WTC11 (cell line): ENCODE data around the gene ANKRD11.

Source experiments
- CTCF ChIP-seq: fragments of 200-600 bp; IDR thresholded peaks from 2 replicates; pipeline ENCODE4 v1.8.0; 2022; ENCODE audit warnings: antibody characterized with exemption
- EMX1 ChIP-seq: fragments of 250-450 bp; sonication (Bioruptor Pico); IDR thresholded peaks from 2 replicates; pipeline ENCODE4 v1.8.0; 2021; ENCODE audit warnings: mild to moderate bottlenecking
- JUN ChIP-seq: sonication (generic); formaldehyde crosslinking; IDR thresholded peaks from 2 replicates; pipeline ENCODE4 v1.8.0; 2023; ENCODE audit warnings: mild to moderate bottlenecking, missing genetic modification reagents
- MAX ChIP-seq: sonication (generic); formaldehyde crosslinking; IDR thresholded peaks from 2 replicates; pipeline ENCODE4 v1.8.0; 2022; ENCODE audit warnings: mild to moderate bottlenecking, missing genetic modification reagents
- MLX ChIP-seq: sonication (generic); formaldehyde crosslinking; IDR thresholded peaks from 2 replicates; pipeline ENCODE4 v1.8.1; 2023; ENCODE audit warnings: mild to moderate bottlenecking, missing genetic modification reagents, moderate library complexity
- NFE2L1 ChIP-seq: sonication (generic); formaldehyde crosslinking; IDR thresholded peaks from 2 replicates; pipeline ENCODE4 v1.8.1; 2023; ENCODE audit warnings: missing genetic modification reagents
- NFYB ChIP-seq: sonication (generic); formaldehyde crosslinking; conservative IDR thresholded peaks from 2 replicates; pipeline ENCODE4 v1.8.0; 2022; ENCODE audit warnings: low read depth, missing genetic modification reagents
- NR2C2 ChIP-seq: sonication (generic); formaldehyde crosslinking; IDR thresholded peaks from 2 replicates; pipeline ENCODE4 v1.8.0; 2022; ENCODE audit warnings: mild to moderate bottlenecking, missing genetic modification reagents
- RELA ChIP-seq: sonication (generic); formaldehyde crosslinking; IDR thresholded peaks from 2 replicates; pipeline ENCODE4 v1.8.1; 2022; ENCODE audit warnings: missing genetic modification reagents, mild to moderate bottlenecking, borderline replicate concordance
- TCF7 ChIP-seq: sonication (generic); formaldehyde crosslinking; IDR thresholded peaks from 2 replicates; pipeline ENCODE4 v1.8.0; 2022; ENCODE audit warnings: mild to moderate bottlenecking, low read depth, missing genetic modification reagents, moderate library complexity
- TEAD4 ChIP-seq: sonication (generic); formaldehyde crosslinking; IDR thresholded peaks from 2 replicates; pipeline ENCODE4 v1.8.0; 2022; ENCODE audit warnings: mild to moderate bottlenecking, missing genetic modification reagents
- TF ChIP-seq, protein P1 (sequence below): sonication (generic); formaldehyde crosslinking; IDR thresholded peaks from 2 replicates; pipeline ENCODE4 v1.8.0; 2023; ENCODE audit warnings: missing genetic modification reagents, mild to moderate bottlenecking, borderline replicate concordance

DNA sequence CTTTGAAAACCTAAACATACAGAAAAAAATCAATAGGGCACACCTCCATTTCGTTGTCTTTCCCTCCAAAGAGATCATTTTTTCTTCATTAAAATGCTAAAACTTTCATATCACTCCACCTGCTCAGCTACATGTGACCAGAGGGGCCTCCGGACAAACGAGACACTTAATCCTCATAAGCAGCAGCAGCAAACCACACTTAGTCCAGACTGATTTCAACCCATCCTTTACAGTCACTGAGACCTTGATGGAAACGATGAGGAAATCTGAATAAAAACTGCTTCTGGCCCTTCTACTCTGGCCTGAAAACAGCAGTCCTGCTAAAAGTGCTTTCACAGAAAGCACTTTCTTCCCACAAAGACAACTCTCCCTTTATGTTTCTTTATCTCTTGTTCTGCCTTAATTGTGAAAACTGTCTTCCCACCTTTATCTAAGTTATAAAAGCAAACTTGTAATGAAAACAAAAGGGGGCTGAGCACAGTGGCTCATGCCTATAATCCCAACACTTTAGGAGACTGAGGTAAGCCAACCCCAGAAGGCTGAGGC lies 4.6 kb downstream of the ANKRD11 start:
- no peak for TF ChIP-seq EMX1 (CRISPR knock-in tag)
- TF ChIP-seq CTCF: no peak
- no peak for TF ChIP-seq JUN
- TF ChIP-seq NFYB (CRISPR knock-in tag): no peak
- no peak for TF ChIP-seq MLX (CRISPR knock-in tag)
- TF ChIP-seq NFE2L1 (CRISPR knock-in tag): no peak
- TF ChIP-seq, protein P1, sequence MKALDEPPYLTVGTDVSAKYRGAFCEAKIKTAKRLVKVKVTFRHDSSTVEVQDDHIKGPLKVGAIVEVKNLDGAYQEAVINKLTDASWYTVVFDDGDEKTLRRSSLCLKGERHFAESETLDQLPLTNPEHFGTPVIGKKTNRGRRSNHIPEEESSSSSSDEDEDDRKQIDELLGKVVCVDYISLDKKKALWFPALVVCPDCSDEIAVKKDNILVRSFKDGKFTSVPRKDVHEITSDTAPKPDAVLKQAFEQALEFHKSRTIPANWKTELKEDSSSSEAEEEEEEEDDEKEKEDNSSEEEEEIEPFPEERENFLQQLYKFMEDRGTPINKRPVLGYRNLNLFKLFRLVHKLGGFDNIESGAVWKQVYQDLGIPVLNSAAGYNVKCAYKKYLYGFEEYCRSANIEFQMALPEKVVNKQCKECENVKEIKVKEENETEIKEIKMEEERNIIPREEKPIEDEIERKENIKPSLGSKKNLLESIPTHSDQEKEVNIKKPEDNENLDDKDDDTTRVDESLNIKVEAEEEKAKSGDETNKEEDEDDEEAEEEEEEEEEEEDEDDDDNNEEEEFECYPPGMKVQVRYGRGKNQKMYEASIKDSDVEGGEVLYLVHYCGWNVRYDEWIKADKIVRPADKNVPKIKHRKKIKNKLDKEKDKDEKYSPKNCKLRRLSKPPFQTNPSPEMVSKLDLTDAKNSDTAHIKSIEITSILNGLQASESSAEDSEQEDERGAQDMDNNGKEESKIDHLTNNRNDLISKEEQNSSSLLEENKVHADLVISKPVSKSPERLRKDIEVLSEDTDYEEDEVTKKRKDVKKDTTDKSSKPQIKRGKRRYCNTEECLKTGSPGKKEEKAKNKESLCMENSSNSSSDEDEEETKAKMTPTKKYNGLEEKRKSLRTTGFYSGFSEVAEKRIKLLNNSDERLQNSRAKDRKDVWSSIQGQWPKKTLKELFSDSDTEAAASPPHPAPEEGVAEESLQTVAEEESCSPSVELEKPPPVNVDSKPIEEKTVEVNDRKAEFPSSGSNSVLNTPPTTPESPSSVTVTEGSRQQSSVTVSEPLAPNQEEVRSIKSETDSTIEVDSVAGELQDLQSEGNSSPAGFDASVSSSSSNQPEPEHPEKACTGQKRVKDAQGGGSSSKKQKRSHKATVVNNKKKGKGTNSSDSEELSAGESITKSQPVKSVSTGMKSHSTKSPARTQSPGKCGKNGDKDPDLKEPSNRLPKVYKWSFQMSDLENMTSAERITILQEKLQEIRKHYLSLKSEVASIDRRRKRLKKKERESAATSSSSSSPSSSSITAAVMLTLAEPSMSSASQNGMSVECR: no peak
- no peak for TF ChIP-seq MAX
- TF ChIP-seq TEAD4 (CRISPR knock-in tag): no peak
- no peak for TF ChIP-seq NR2C2 (CRISPR knock-in tag)
- no peak for TF ChIP-seq RELA (CRISPR knock-in tag)
- no peak for TF ChIP-seq TCF7
